ENCODE measurements around the gene B4GALNT3. TPM values are rescaled to one million over a fixed set of nuclear protein-coding genes. Genes with fewer than 3 reads are reported as not detected.

The B4GALNT3 gene
- total and polyA plus RNA-seq, 2 experiments from 2014 or later, result 2.8 to 15.8 TPM

DNA sequence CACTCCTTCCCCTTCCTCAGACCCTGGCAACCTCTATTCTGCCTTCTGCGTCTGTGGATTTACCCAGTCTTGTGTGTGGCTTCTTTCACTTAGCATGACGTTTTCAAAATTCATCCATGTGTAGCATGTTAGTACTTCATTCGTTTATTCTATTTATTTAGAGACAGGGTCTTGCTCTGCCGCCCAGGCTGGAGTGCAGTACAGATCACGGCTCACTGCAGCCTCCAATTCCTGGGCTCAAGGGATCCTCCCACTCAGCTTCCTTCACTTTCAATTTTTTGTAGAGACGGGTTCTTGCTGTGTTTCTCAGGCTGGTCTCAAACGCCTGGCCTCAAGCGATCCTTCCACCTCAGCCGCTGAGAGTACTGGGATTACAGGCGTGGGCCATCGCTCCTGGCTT lies 37.0 kb downstream of the B4GALNT3 start:
- H3K4me1 Mint-ChIP-seq, result peaks cover 8% of the 10 kb centered on the region
- H3K4me3 Mint-ChIP-seq, result no peak overlapping the region
- TF ChIP-seq EZH2phosphoT487 (IDR thresholded peaks at IDR 0.05; ENCODE audit: unreplicated experiment), result no peak
- no peak for TF ChIP-seq CREB1 (CRISPR knock-in tag; IDR thresholded peaks at IDR 0.05; ENCODE audit: low read depth)
- no peak for TF ChIP-seq JUNB (IDR thresholded peaks at IDR 0.05; ENCODE audit: unreplicated experiment)
- TF ChIP-seq, protein P1, sequence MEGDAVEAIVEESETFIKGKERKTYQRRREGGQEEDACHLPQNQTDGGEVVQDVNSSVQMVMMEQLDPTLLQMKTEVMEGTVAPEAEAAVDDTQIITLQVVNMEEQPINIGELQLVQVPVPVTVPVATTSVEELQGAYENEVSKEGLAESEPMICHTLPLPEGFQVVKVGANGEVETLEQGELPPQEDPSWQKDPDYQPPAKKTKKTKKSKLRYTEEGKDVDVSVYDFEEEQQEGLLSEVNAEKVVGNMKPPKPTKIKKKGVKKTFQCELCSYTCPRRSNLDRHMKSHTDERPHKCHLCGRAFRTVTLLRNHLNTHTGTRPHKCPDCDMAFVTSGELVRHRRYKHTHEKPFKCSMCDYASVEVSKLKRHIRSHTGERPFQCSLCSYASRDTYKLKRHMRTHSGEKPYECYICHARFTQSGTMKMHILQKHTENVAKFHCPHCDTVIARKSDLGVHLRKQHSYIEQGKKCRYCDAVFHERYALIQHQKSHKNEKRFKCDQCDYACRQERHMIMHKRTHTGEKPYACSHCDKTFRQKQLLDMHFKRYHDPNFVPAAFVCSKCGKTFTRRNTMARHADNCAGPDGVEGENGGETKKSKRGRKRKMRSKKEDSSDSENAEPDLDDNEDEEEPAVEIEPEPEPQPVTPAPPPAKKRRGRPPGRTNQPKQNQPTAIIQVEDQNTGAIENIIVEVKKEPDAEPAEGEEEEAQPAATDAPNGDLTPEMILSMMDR (conservative IDR thresholded peaks at IDR 0.05; ENCODE audit: low read depth in 2 of 2), result no peak
- TF ChIP-seq ZNF331 (CRISPR knock-in tag; IDR thresholded peaks at IDR 0.05; ENCODE audit: low read depth), result no peak
- TF ChIP-seq, protein P2, sequence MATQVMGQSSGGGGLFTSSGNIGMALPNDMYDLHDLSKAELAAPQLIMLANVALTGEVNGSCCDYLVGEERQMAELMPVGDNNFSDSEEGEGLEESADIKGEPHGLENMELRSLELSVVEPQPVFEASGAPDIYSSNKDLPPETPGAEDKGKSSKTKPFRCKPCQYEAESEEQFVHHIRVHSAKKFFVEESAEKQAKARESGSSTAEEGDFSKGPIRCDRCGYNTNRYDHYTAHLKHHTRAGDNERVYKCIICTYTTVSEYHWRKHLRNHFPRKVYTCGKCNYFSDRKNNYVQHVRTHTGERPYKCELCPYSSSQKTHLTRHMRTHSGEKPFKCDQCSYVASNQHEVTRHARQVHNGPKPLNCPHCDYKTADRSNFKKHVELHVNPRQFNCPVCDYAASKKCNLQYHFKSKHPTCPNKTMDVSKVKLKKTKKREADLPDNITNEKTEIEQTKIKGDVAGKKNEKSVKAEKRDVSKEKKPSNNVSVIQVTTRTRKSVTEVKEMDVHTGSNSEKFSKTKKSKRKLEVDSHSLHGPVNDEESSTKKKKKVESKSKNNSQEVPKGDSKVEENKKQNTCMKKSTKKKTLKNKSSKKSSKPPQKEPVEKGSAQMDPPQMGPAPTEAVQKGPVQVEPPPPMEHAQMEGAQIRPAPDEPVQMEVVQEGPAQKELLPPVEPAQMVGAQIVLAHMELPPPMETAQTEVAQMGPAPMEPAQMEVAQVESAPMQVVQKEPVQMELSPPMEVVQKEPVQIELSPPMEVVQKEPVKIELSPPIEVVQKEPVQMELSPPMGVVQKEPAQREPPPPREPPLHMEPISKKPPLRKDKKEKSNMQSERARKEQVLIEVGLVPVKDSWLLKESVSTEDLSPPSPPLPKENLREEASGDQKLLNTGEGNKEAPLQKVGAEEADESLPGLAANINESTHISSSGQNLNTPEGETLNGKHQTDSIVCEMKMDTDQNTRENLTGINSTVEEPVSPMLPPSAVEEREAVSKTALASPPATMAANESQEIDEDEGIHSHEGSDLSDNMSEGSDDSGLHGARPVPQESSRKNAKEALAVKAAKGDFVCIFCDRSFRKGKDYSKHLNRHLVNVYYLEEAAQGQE (IDR thresholded peaks at IDR 0.05; ENCODE audit: unreplicated experiment), result no peak
- TF ChIP-seq, protein P3, sequence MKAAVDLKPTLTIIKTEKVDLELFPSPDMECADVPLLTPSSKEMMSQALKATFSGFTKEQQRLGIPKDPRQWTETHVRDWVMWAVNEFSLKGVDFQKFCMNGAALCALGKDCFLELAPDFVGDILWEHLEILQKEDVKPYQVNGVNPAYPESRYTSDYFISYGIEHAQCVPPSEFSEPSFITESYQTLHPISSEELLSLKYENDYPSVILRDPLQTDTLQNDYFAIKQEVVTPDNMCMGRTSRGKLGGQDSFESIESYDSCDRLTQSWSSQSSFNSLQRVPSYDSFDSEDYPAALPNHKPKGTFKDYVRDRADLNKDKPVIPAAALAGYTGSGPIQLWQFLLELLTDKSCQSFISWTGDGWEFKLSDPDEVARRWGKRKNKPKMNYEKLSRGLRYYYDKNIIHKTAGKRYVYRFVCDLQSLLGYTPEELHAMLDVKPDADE (IDR thresholded peaks at IDR 0.05), result no peak
- TF ChIP-seq, protein P4, sequence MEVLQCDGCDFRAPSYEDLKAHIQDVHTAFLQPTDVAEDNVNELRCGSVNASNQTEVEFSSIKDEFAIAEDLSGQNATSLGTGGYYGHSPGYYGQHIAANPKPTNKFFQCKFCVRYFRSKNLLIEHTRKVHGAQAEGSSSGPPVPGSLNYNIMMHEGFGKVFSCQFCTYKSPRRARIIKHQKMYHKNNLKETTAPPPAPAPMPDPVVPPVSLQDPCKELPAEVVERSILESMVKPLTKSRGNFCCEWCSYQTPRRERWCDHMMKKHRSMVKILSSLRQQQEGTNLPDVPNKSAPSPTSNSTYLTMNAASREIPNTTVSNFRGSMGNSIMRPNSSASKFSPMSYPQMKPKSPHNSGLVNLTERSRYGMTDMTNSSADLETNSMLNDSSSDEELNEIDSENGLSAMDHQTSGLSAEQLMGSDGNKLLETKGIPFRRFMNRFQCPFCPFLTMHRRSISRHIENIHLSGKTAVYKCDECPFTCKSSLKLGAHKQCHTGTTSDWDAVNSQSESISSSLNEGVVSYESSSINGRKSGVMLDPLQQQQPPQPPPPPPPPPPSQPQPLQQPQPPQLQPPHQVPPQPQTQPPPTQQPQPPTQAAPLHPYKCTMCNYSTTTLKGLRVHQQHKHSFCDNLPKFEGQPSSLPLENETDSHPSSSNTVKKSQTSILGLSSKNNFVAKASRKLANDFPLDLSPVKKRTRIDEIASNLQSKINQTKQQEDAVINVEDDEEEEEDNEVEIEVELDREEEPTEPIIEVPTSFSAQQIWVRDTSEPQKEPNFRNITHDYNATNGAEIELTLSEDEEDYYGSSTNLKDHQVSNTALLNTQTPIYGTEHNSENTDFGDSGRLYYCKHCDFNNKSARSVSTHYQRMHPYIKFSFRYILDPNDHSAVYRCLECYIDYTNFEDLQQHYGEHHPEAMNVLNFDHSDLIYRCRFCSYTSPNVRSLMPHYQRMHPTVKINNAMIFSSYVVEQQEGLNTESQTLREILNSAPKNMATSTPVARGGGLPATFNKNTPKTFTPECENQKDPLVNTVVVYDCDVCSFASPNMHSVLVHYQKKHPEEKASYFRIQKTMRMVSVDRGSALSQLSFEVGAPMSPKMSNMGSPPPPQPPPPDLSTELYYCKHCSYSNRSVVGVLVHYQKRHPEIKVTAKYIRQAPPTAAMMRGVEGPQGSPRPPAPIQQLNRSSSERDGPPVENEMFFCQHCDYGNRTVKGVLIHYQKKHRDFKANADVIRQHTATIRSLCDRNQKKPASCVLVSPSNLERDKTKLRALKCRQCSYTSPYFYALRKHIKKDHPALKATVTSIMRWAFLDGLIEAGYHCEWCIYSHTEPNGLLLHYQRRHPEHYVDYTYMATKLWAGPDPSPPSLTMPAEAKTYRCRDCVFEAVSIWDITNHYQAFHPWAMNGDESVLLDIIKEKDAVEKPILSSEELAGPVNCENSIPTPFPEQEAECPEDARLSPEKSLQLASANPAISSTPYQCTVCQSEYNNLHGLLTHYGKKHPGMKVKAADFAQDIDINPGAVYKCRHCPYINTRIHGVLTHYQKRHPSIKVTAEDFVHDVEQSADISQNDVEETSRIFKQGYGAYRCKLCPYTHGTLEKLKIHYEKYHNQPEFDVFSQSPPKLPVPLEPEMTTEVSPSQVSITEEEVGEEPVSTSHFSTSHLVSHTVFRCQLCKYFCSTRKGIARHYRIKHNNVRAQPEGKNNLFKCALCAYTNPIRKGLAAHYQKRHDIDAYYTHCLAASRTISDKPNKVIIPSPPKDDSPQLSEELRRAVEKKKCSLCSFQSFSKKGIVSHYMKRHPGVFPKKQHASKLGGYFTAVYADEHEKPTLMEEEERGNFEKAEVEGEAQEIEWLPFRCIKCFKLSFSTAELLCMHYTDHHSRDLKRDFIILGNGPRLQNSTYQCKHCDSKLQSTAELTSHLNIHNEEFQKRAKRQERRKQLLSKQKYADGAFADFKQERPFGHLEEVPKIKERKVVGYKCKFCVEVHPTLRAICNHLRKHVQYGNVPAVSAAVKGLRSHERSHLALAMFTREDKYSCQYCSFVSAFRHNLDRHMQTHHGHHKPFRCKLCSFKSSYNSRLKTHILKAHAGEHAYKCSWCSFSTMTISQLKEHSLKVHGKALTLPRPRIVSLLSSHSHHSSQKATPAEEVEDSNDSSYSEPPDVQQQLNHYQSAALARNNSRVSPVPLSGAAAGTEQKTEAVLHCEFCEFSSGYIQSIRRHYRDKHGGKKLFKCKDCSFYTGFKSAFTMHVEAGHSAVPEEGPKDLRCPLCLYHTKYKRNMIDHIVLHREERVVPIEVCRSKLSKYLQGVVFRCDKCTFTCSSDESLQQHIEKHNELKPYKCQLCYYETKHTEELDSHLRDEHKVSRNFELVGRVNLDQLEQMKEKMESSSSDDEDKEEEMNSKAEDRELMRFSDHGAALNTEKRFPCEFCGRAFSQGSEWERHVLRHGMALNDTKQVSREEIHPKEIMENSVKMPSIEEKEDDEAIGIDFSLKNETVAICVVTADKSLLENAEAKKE (CRISPR knock-in tag; IDR thresholded peaks at IDR 0.05), result no peak
- no peak for TF ChIP-seq POLR2AphosphoS5 (IDR thresholded peaks at IDR 0.05; ENCODE audit: low read depth)
- TF ChIP-seq ZNF114 (CRISPR knock-in tag; IDR thresholded peaks at IDR 0.05), result no peak
- no peak for TF ChIP-seq STAT1 (IDR thresholded peaks at IDR 0.05; ENCODE audit: unreplicated experiment)
- TF ChIP-seq EZH2 (IDR thresholded peaks at IDR 0.05; ENCODE audit: low read depth, unreplicated experiment), result no peak
- no peak for TF ChIP-seq NANOG (IDR thresholded peaks at IDR 0.05; ENCODE audit: borderline replicate concordance)
- Histone ChIP-seq H3K4me2 (no peak overlapping the region), H3K4me1 (ENCODE audit: insufficient read depth) (0 out of 2 replicates have a peak, but pooled peaks cover 6% of the 10 kb centered on the region), H3F3A (replicated peaks; ENCODE audit: low read depth) (no peaks in the 10 kb centered on the region), H3K27ac (ENCODE audit: low read depth) (no peak overlapping the region), H3K4me3 (no peak overlapping the region), H3K27me3 (ENCODE audit: insufficient read depth) (no peaks in the 10 kb centered on the region), H2AFZ (no peak overlapping the region), H3K9me2 (ENCODE audit: insufficient read depth) (0 out of 2 replicates have a peak, but pooled peaks cover 6% of the 10 kb centered on the region), H3K36me3 (ENCODE audit: insufficient read depth) (no peaks in the 10 kb centered on the region), H4K20me1 (replicated peaks; ENCODE audit: insufficient read depth) (no peaks in the 10 kb centered on the region), H3K79me2 (replicated peaks; ENCODE audit: insufficient read depth) (no peaks in the 10 kb centered on the region)
- H3K27ac Mint-ChIP-seq, result no peak overlapping the region
- peaks cover 8% of the 10 kb centered on the region for H3K9me3 Mint-ChIP-seq
- ATAC-seq, result no peak
- no peak for DNase-seq (ENCODE audit: low spot score)
- 0 out of 3 replicates have a peak, but pooled peaks cover 3% of the 10 kb centered on the region for H3K36me3 Mint-ChIP-seq (ENCODE audit: low read depth)
- H3K27me3 Mint-ChIP-seq (ENCODE audit: insufficient read depth, low read depth, poor library complexity), result no peaks in the 10 kb centered on the region
